Ishikawa (cell line): Measurements from ENCODE around the gene GPR137C.

Experiments used
- EP300 ChIP-seq: IDR thresholded peaks from 2 replicates; pipeline ENCODE4 v1.6.1; 2012; ENCODE audit warnings: borderline replicate concordance
- TAF1 ChIP-seq: IDR thresholded peaks from 2 replicates; pipeline ENCODE4 v1.6.1; 2012; ENCODE audit warnings: low read depth, mild to moderate bottlenecking
- USF1 ChIP-seq: IDR thresholded peaks from 2 replicates; pipeline ENCODE4 v1.6.1; 2012

GRCh38 chr14:52553002-52553670 is 500 bp downstream of the GPR137C start:
- TF ChIP-seq USF1 (no peak), TAF1 (no peak), EP300 (no peak)
